Measurements from ENCODE around the gene COA1. TPM values are rescaled to one million over a fixed set of nuclear protein-coding genes. Genes with fewer than 3 reads are reported as not detected.

The COA1 gene
- total RNA-seq, 1 donor from 2014 or later = 192 TPM

- H3K4me1 Mint-ChIP-seq = peaks cover 31% of the 10 kb centered on the region
- H3K9me3 Mint-ChIP-seq = peaks cover 4% of the 10 kb centered on the region
- Histone ChIP-seq H2AFZ (replicated peaks) (no peak overlapping the region), H3K27me3 (no peaks in the 10 kb centered on the region), H3K9me3 (ENCODE audit: low read depth) (no peaks in the 10 kb centered on the region), H3K4me3 (no peak overlapping the region), H3K4me1 (peaks cover 15% of the 10 kb centered on the region), H3K9ac (no peak overlapping the region), H3K36me3 (peaks cover 2% of the 10 kb centered on the region), H3K27ac (no peak overlapping the region), H3F3A (ENCODE audit: low read depth) (no peaks in the 10 kb centered on the region), H3K79me2 (ENCODE audit: low read depth) (peaks cover 99% of the 10 kb centered on the region), H3K4me2 (no peak overlapping the region), H4K20me1 (ENCODE audit: low read depth) (peaks cover 32% of the 10 kb centered on the region)
- H3K27me3 Mint-ChIP-seq (ENCODE audit: insufficient read depth, low read depth) = no peaks in the 10 kb centered on the region
- no peak overlapping the region for H3K27ac Mint-ChIP-seq
- no peak for DNase-seq (ENCODE audit: low spot score)
- no peak overlapping the region for H3K4me3 Mint-ChIP-seq
- no peak for TF ChIP-seq EZH2 (IDR thresholded peaks at IDR 0.05)
- no peak for TF ChIP-seq EZH2phosphoT487 (IDR thresholded peaks at IDR 0.05)
- TF ChIP-seq CTCF (IDR thresholded peaks at IDR 0.05) = no peak
- H3K36me3 Mint-ChIP-seq = peaks cover 40% of the 10 kb centered on the region
Observed at GRCh38 chr7:43653891-43654504, 75.3 kb downstream of the COA1 start.

- Histone ChIP-seq H4K20me1 (ENCODE audit: low read depth) (peaks cover 37% of the 10 kb centered on the region), H3K4me1 (peaks cover 18% of the 10 kb centered on the region), H3K27ac (no peak overlapping the region), H2AFZ (replicated peaks) (no peak overlapping the region), H3K79me2 (ENCODE audit: low read depth) (peaks cover 95% of the 10 kb centered on the region), H3K9me3 (ENCODE audit: low read depth) (no peaks in the 10 kb centered on the region), H3K9ac (no peak overlapping the region), H3K4me3 (no peak overlapping the region), H3K4me2 (no peak overlapping the region), H3F3A (ENCODE audit: low read depth) (no peaks in the 10 kb centered on the region), H3K27me3 (no peaks in the 10 kb centered on the region), H3K36me3 (peaks cover 2% of the 10 kb centered on the region)
- Mint-ChIP-seq H3K4me1 (peaks cover 36% of the 10 kb centered on the region), H3K36me3 (peaks cover 35% of the 10 kb centered on the region), H3K27me3 (ENCODE audit: insufficient read depth, low read depth) (no peaks in the 10 kb centered on the region), H3K4me3 (no peak overlapping the region), H3K9me3 (peaks cover 4% of the 10 kb centered on the region), H3K27ac (no peak overlapping the region)
- no peak for DNase-seq (ENCODE audit: low spot score)
- TF ChIP-seq EZH2 (IDR thresholded peaks at IDR 0.05) (no peak), EZH2phosphoT487 (IDR thresholded peaks at IDR 0.05) (no peak), CTCF (IDR thresholded peaks at IDR 0.05) (no peak)
Observed at GRCh38 chr7:43653466-43653865, 75.9 kb downstream of the COA1 start.

- H2AFZ ChIP-seq (replicated peaks) = no peak overlapping the region
- H3K4me2 ChIP-seq = no peak overlapping the region
- H3K79me2 ChIP-seq (ENCODE audit: low read depth) = peaks cover 84% of the 10 kb centered on the region
- H3K4me3 ChIP-seq = no peak overlapping the region
- H3K27me3 ChIP-seq = no peaks in the 10 kb centered on the region
- peaks cover 30% of the 10 kb centered on the region for H3K36me3 Mint-ChIP-seq
- peaks cover 47% of the 10 kb centered on the region for H4K20me1 ChIP-seq (ENCODE audit: low read depth)
- peaks cover 4% of the 10 kb centered on the region for H3K9me3 Mint-ChIP-seq
- TF ChIP-seq EZH2phosphoT487 (IDR thresholded peaks at IDR 0.05) = no peak
- TF ChIP-seq EZH2 (IDR thresholded peaks at IDR 0.05) = no peak
- no peak for TF ChIP-seq CTCF (IDR thresholded peaks at IDR 0.05)
- H3K27me3 Mint-ChIP-seq (ENCODE audit: insufficient read depth, low read depth) = peaks cover 3% of the 10 kb centered on the region
- no peak overlapping the region for H3K4me3 Mint-ChIP-seq
- no peaks in the 10 kb centered on the region for H3K9me3 ChIP-seq (ENCODE audit: low read depth)
- peaks cover 5% of the 10 kb centered on the region for H3F3A ChIP-seq (ENCODE audit: low read depth)
- no peak overlapping the region for H3K27ac ChIP-seq
- no peak overlapping the region for H3K27ac Mint-ChIP-seq
- no peak overlapping the region for H3K9ac ChIP-seq
- DNase-seq (ENCODE audit: low spot score) = no peak
- H3K4me1 Mint-ChIP-seq = peaks cover 47% of the 10 kb centered on the region
- peaks cover 2% of the 10 kb centered on the region for H3K36me3 ChIP-seq
- H3K4me1 ChIP-seq = peaks cover 29% of the 10 kb centered on the region
Observed at GRCh38 chr7:43652364-43652763, 77.0 kb downstream of the COA1 start.
